HepG2 (cell line): ENCODE measurements around the gene SYT13. TPM values are rescaled to one million over a fixed set of nuclear protein-coding genes. Genes with fewer than 3 reads are reported as not detected.

ENCODE experiments used
- ATAC-seq: fragments of 200-7000 bp; cut with Tn5 transposase; 3 replicates; pipeline ENCODE4 v1.9.1; 2020; ENCODE audit warnings: mild to moderate bottlenecking, moderate library complexity
- BruUV-seq: library from RNA; stranded (reverse); fragments of 400-500 nt; replicated peaks from 2 replicates; lab custom pipeline; 2021; lab: Mats Ljungman, UMichigan
- CTCF ChIA-PET: fragments of 300-600 bp; formaldehyde crosslinking; extraction: SDS; loops from one replicate; lab custom pipeline; 2021; ENCODE audit warnings: low total read pairs, inconsistent platforms, low intra/inter-chr PET ratio; lab: Yijun Ruan, JAX
- POLR2A ChIA-PET: fragments of 350-600 bp; sonication (Branson Sonifier 250); formaldehyde crosslinking; loops from one replicate; lab custom pipeline; 2020; ENCODE audit warnings: antibody characterized with exemption, inconsistent platforms; lab: Yijun Ruan, JAX
- DNase-seq: peaks from one replicate; pipeline ENCODE4 v3.0.0-alpha.2; 2015; ENCODE audit warnings: low spot score
- FAIRE-seq: peaks from 3 replicates; lab custom pipeline; 2011; peaks lifted over from hg19 to GRCh38; lab: Jason Lieb, UNC
- H2AFZ ChIP-seq: one replicate; pipeline ENCODE4 v1.6.1; 2011; ENCODE audit warnings: low read length, inconsistent platforms
- H3K27ac ChIP-seq: fragments of 300-600 bp; 3 replicates; pipeline ENCODE4 v1.8.0; 2011; ENCODE audit warnings: mixed run types, mild to moderate bottlenecking, mixed read lengths, low read length, inconsistent platforms; ENCODE audit not compliant: insufficient read depth; ENCODE audit errors: extremely low read length
- H3K27me3 ChIP-seq, 2 experiments: fragments of 200-600 bp in 1 of 2; 2 replicates in 1 of 2; 3 replicates in 1 of 2; pipeline versions ENCODE4 v1.6.0 to v1.8.0; 2011; ENCODE audit warnings: low read length in 2 of 2, mild to moderate bottlenecking in 2 of 2, moderate library complexity in 2 of 2, inconsistent platforms in 1 of 2; ENCODE audit not compliant: insufficient read depth in 2 of 2, control insufficient read depth in 1 of 2
- H3K36me3 ChIP-seq, 2 experiments: fragments of 200-600 bp in 1 of 2; replicated peaks in 1 of 2; 2 replicates in 1 of 2; 3 replicates in 1 of 2; pipeline versions ENCODE4 v1.5.1 to v1.8.0; 2011; ENCODE audit warnings: low read length in 2 of 2, inconsistent platforms in 1 of 2; ENCODE audit not compliant: insufficient read depth in 2 of 2, control insufficient read depth in 1 of 2
- H3K4me1 ChIP-seq: 2 replicates; pipeline ENCODE4 v1.5.1; 2012; ENCODE audit warnings: low read length, inconsistent platforms; ENCODE audit not compliant: insufficient read depth
- H3K4me2 ChIP-seq: 2 replicates; pipeline ENCODE4 v1.6.0; 2011; ENCODE audit warnings: low read depth, low read length, inconsistent platforms
- H3K4me3 ChIP-seq, 3 experiments: fragments of 200-600 bp in 1 of 3; sonication (generic), shearing (Covaris generic) in 1 of 3; replicated peaks in 1 of 3; 2 replicates each; pipeline ENCODE4 v1.5.1; 2011 to 2016; ENCODE audit warnings: low read length in 3 of 3, inconsistent platforms in 2 of 3, low read depth in 2 of 3, mild to moderate bottlenecking in 2 of 3, control low read depth in 1 of 3, mixed read lengths in 1 of 3; ENCODE audit not compliant: insufficient read depth in 1 of 3
- H3K79me2 ChIP-seq: one replicate; pipeline ENCODE4 v1.6.1; 2011; ENCODE audit warnings: low read length, inconsistent platforms; ENCODE audit not compliant: insufficient read depth
- H3K9ac ChIP-seq: 2 replicates; pipeline ENCODE4 v1.6.0; 2011; ENCODE audit warnings: mild to moderate bottlenecking, low read depth, low read length, inconsistent platforms; ENCODE audit not compliant: insufficient read depth
- H3K9me3 ChIP-seq: 2 replicates; pipeline ENCODE4 v1.5.1; 2012; ENCODE audit warnings: mild to moderate bottlenecking, low read length
- H4K20me1 ChIP-seq: 2 replicates; pipeline ENCODE4 v1.6.0; 2011; ENCODE audit warnings: inconsistent platforms, mild to moderate bottlenecking, low read length, moderate library complexity; ENCODE audit not compliant: insufficient read depth
- ELF4 ChIP-seq: sonication (generic); formaldehyde crosslinking; IDR thresholded peaks from 2 replicates; pipeline ENCODE4 v1.5.0; 2020; ENCODE audit warnings: missing genetic modification reagents, mild to moderate bottlenecking, moderate library complexity, borderline replicate concordance
- RFX1 ChIP-seq: fragments of 450-650 bp; IDR thresholded peaks from 2 replicates; pipeline ENCODE4 v1.6.1; 2017
- TOPORS ChIP-seq: sonication (generic); formaldehyde crosslinking; IDR thresholded peaks from 2 replicates; pipeline ENCODE4 v1.8.0; 2023; ENCODE audit warnings: mild to moderate bottlenecking, missing genetic modification reagents
- ZNF562 ChIP-seq: sonication (generic); formaldehyde crosslinking; IDR thresholded peaks from 2 replicates; pipeline ENCODE4 v1.8.0; 2022; ENCODE audit warnings: missing genetic modification reagents, borderline replicate concordance
- WGBS: methylation state at CpG from one replicate; pipeline ENCODE4 v1.1.6; 2017; ENCODE audit warnings: low lambda C conversion rate; 5-methylcytosine and 5-hydroxymethylcytosine counted together
- in situ Hi-C: cut with HindIII; loops from 2 replicates; pipeline ENCODE4 v1.10.0; 2017; ENCODE audit warnings: low pct_unique_long_range_greater_than_20kb; ENCODE audit not compliant: extremely low pct_ligation_motif_present
- intact Hi-C: fragments of 100-400 bp; cut with micrococcal nuclease; formaldehyde crosslinking; loops from one replicate; pipeline ENCODE4 v1.10.0; 2022; ENCODE audit not compliant: unreplicated experiment
- polyA plus RNA-seq, 8 experiments: library from polyadenylated mRNA; depleted of rRNA in 3 of 8; stranded (reverse) in 7 of 8; unstranded in 1 of 8; fragments of >200 nt; fragmentation: Illumina TruSeq in 4 of 8; extraction: Trizol in 4 of 8; gene quantifications; 2 replicates each; pipeline versions ENCODE4 v1.2.1 to v1.2.3, GENCODE V29; 2011 to 2016; ENCODE audit warnings: low read depth in 4 of 8, missing spikeins in 1 of 8, mixed read lengths in 1 of 8; ENCODE audit not compliant: insufficient read depth in 1 of 8
- total RNA-seq, 5 experiments: library from RNA; depleted of rRNA; stranded (reverse); fragments of >200 nt; fragmentation: Illumina TruSeq; extraction: Trizol; gene quantifications; 2 replicates each; pipeline ENCODE4 v1.2.3, GENCODE V29; 2016; ENCODE audit warnings: low read depth in 1 of 5
- TF ChIP-seq, protein P1 (sequence below), 2 experiments: IDR thresholded peaks; 2 replicates each; pipeline ENCODE4 v1.6.1; 2011 to 2012; ENCODE audit warnings: low read length in 2 of 2, borderline replicate concordance in 1 of 2, low read depth in 1 of 2, mild to moderate bottlenecking in 1 of 2, moderate library complexity in 1 of 2

SYT13 gene
- total and polyA plus RNA-seq, 2 of the 13 experiments (the other 11 are each of a cell fraction or from before 2014, with no cell fraction given): 0.02 to 0.13 TPM

GRCh38 chr11:45288339-45288738 lies 2.2 kb upstream of the SYT13 start:
- in situ Hi-C loops: no loop called here
- ChIA-PET CTCF (no interaction called here), POLR2A (no interaction called here)
- H3K79me2 ChIP-seq: no peaks in the 10 kb centered on the region
- H2AFZ ChIP-seq: no peak overlapping the region
- no peak overlapping the region for H3K9ac ChIP-seq
- FAIRE-seq (no peak), DNase-seq (no peak), ATAC-seq (no peak)
- intact Hi-C loops: no loop called here
- H3K4me2 ChIP-seq: no peak overlapping the region
- WGBS: 0% methylated on average over 2 of the region's 2 CpGs
- no TSS peak for BruUV-seq
- H3K27ac ChIP-seq: no peak overlapping the region
- no peak for TF ChIP-seq ZNF562 (CRISPR knock-in tag)
- TF ChIP-seq, protein P1, sequence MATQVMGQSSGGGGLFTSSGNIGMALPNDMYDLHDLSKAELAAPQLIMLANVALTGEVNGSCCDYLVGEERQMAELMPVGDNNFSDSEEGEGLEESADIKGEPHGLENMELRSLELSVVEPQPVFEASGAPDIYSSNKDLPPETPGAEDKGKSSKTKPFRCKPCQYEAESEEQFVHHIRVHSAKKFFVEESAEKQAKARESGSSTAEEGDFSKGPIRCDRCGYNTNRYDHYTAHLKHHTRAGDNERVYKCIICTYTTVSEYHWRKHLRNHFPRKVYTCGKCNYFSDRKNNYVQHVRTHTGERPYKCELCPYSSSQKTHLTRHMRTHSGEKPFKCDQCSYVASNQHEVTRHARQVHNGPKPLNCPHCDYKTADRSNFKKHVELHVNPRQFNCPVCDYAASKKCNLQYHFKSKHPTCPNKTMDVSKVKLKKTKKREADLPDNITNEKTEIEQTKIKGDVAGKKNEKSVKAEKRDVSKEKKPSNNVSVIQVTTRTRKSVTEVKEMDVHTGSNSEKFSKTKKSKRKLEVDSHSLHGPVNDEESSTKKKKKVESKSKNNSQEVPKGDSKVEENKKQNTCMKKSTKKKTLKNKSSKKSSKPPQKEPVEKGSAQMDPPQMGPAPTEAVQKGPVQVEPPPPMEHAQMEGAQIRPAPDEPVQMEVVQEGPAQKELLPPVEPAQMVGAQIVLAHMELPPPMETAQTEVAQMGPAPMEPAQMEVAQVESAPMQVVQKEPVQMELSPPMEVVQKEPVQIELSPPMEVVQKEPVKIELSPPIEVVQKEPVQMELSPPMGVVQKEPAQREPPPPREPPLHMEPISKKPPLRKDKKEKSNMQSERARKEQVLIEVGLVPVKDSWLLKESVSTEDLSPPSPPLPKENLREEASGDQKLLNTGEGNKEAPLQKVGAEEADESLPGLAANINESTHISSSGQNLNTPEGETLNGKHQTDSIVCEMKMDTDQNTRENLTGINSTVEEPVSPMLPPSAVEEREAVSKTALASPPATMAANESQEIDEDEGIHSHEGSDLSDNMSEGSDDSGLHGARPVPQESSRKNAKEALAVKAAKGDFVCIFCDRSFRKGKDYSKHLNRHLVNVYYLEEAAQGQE (IDR thresholded peaks at IDR 0.05; ENCODE audit: borderline replicate concordance in 1 of 2, low read depth in 1 of 2, low read length in 2 of 2): no peak
- no peak for TF ChIP-seq ELF4 (CRISPR knock-in tag)
- peak; percentile 18; the same call in 1 of the 2 replicates for TF ChIP-seq RFX1
- no peak for TF ChIP-seq TOPORS (CRISPR knock-in tag)
- H3K4me3 ChIP-seq: no peak overlapping the region
- no peaks in the 10 kb centered on the region for H3K36me3 ChIP-seq
- no peaks in the 10 kb centered on the region for H3K4me1 ChIP-seq
- H3K27me3 ChIP-seq: peaks cover 4 to 27% of the 10 kb centered on the region in 2 experiments; a peak in 4 of 5 replicates
- H3K9me3 ChIP-seq: no peaks in the 10 kb centered on the region
- no peaks in the 10 kb centered on the region for H4K20me1 ChIP-seq
